Left renal pelvis (tissue), 4 donors: ENCODE measurements around the gene CHRNB1. TPM values are rescaled to one million over a fixed set of nuclear protein-coding genes. Genes with fewer than 3 reads are reported as not detected.

Experiments used
- DNase-seq, 4 donors: peaks; one replicate each; pipeline ENCODE4 v3.0.0-alpha.2; 2013; ENCODE audit warnings: low read depth in 4 of 4, low spot score in 3 of 4
- polyA plus RNA-seq, 4 donors: library from polyadenylated mRNA; unstranded; fragments of 120-200 nt; gene quantifications; one replicate each; pipeline ENCODE4 v1.2.1, GENCODE V29; 2013; ENCODE audit not compliant: insufficient read length in 4 of 4

The CHRNB1 gene
- polyA plus RNA-seq, 4 donors, result 9.0 to 15.1 (median 9.8) TPM

DNA sequence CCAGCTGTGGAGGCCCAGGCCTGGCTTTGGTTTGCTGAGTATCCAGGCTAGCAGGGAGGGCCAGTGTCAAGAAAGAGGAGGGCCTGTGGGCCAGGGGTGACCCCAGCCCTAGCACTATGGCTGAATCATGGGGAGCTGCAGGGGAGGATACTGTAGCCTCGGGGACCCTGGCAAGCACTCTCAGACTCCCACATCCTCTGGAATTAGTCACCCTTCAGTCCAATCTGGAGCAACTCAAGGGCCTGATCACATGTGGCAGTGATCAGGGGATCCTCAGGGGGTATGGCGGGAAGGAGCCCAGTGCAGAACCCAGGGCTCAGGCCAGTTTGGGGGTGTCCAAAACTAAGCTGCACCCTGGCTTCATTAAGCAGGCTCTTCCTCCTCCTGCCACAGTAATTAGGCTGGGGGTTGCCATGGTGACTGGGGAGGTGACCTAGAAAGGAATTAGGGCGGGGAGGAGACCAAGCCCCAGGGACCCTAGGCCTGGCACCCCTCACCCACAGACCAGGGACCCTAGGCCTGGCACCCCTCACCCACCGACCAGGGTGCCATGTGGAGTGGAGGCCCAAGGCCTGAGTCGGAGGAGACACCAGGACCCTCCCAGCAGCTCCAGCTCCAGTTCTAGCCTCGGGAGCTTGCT is 31.4 kb upstream of the CHRNB1 start:
- DNase-seq, result no peak

DNA sequence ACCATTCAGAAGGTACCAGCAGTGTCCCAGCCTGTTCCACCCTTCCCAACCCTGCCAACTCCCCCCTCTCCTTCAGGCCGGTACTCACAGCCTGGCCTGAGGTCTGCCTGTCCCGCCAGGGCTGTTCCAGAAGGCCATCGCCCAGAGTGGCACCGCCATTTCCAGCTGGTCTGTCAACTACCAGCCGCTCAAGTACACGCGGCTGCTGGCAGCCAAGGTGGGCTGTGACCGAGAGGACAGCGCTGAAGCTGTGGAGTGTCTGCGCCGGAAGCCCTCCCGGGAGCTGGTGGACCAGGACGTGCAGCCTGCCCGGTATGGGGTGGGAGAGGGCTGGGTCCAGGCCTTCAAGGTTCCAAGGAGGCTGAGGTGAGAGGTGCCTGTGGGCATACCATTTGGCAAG is 30.0 kb upstream of the CHRNB1 start:
- DNase-seq, result no peak

DNA sequence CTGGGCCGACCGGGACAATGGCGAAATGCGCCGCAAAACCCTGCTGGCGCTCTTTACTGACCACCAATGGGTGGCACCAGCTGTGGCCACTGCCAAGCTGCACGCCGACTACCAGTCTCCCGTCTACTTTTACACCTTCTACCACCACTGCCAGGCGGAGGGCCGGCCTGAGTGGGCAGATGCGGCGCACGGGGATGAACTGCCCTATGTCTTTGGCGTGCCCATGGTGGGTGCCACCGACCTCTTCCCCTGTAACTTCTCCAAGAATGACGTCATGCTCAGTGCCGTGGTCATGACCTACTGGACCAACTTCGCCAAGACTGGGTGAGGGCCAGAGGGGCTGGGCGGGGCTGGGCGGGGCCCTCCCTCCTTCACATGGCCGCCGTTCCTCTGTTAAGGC is 29.1 kb upstream of the CHRNB1 start:
- DNase-seq, result no peak

DNA sequence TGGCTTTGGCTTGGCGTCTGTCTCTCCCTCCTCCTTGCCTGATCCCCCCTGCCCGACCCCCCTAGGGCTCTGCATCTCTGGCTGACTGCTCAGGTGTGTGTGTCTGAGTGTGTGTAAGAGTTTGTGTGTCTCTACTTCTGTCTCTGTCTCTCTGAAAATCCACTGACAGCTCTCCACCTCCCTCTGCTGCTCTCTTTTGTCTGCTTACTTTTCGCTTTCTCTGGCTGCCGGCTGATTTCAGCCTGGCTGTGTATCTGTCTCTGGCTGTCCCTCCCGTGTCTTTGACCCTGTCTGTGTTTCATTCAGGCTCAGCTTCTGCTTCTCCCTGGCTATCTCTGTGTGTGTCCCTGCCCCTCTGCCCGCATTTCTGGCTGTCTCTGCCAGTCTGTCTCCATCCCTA is 28.5 kb upstream of the CHRNB1 start:
- DNase-seq, result no peak

DNA sequence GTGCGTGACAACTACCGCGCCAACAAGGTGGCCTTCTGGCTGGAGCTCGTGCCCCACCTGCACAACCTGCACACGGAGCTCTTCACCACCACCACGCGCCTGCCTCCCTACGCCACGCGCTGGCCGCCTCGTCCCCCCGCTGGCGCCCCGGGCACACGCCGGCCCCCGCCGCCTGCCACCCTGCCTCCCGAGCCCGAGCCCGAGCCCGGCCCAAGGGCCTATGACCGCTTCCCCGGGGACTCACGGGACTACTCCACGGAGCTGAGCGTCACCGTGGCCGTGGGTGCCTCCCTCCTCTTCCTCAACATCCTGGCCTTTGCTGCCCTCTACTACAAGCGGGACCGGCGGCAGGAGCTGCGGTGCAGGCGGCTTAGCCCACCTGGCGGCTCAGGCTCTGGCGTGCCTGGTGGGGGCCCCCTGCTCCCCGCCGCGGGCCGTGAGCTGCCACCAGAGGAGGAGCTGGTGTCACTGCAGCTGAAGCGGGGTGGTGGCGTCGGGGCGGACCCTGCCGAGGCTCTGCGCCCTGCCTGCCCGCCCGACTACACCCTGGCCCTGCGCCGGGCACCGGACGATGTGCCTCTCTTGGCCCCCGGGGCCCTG is 27.7 kb upstream of the CHRNB1 start:
- DNase-seq, result no peak

DNA sequence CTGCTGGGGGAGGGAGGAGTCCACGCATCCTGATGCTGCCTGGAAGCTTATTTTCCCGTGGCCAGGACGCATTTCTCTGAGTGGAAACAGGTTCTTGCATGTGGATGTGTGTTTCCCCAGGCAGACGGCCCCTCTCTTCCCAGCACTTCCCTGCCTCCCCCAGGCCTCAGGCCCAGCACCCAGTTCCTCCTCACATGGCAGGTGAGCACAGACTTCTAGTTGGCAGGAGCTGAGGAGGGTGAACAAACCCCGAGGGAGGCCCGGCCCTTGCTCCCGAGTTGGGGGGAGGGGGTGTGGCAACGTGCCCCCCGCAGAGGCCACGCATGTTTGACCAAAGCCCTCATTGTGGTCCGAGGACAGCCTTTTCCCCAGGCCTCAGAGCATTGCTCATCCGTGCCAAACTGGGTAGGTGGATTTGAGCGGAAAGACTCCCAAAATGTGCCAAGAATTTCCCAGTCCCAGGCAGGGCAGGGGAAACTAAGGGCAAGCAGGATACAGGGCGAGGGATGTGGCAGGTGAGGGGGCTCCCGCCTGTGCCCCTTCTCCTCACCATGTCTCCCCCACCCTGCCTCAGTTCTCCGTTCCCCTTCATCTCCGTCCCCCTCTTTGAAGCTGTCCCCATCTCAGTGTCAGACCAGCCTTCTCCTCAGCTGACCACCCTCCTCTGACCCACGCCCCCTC is 26.2 kb upstream of the CHRNB1 start:
- no peak for DNase-seq

DNA sequence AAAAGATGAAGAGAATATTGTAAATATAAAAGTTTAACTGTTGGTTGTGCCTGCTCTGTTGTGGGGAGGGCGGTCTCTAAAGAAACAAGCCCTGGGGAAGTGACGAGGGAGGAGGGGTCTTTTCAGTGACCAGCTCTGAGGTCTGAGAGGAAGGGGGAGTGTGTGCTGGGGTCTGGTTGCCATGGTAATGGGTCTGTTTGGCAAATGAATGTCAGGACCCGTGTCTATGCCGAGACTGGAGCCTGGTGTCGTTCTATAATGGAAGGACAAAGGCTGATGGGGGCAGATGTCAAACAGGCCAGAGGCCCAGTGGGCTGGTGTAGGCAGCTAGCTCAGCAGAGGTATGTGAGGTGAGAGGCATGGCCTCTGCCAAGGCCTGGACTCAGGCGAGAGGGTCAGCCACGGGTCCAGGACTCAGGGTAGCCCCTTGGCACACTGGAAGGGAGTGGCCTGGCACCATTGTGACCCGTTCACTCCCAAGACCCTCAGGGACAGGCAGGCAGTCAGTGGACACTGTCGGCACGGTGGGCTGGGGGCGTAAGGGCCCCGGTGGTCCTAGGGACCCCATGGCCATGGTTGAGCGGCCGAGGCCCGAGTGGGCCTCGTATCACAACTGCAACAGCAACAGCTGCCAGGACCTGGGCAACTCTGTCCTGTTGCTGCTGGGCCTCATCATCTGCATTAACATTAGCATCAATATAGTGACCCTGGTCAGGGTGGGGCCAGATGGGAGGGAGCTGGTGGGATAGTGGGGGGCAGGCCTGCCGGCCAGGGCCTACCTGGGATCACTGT is 24.8 kb upstream of the CHRNB1 start, which contains the start of gene SPEM1:
SPEM1 (plus strand) TSS at position 506 of the 792 bp plus-strand sequence; CDS start at position 567, 61 bp downstream.
- DNase-seq, result no peak

DNA sequence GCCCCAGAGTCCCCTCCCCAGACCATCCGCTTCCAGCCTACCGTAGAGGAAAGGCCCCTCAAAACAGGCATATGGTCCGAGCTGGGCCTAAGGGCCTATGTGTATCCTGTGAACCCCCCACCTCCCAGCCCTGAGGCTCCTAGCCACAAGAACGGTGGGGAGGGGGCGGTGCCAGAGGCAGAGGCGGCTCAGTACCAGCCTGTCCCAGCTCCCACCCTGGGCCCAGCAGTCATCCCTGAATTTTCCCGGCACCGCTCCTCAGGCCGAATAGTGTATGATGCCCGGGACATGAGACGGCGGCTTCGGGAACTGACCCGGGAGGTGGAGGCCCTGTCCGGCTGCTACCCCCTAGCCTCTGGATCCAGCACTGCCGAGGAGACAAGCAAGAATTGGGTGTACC is 23.7 kb upstream of the CHRNB1 start:
- DNase-seq, result no peak

DNA sequence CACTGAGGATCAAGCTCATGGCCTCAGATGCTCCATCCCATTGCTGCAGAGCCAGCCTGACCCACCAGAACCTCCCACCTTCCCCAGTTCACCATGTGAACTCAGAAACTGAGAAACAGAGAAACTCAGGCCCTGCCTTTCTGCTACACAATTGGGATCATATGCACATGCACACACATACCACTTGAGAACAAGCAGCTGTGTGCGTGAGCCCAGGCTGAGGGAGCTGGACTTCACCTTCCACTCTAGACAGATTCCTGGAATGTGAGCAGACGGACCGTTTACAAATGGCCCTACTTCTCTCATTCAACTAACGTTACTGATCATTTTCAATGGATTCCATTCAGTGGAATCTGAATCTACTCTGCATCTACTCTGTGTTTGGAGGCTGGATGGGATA is 21.2 kb upstream of the CHRNB1 start:
- DNase-seq, result no peak

DNA sequence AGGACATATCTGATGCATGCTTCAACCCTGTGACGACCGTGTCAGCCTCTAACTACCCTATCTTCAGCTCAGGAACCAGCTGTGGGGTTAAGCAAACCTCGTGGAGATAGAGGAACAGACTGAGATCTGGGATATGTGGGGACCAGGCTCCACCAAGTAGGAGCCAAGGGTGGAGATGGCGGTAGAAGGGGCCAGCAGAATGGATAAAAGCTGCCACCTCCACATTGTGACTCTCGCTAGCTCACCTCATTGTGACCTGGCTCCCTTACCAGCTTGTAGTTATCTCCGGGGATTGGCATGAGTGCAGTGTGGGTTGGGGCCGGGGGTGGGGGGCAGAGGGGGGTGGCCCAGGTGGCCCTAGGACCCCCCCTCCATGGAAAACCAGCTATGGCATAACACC is 19.5 kb upstream of the CHRNB1 start, which contains the start of gene SPEM2:
SPEM2 (plus strand) TSS at position 301 of the 400 bp plus-strand sequence; CDS start at position 374, 73 bp downstream.
- no peak for DNase-seq

DNA sequence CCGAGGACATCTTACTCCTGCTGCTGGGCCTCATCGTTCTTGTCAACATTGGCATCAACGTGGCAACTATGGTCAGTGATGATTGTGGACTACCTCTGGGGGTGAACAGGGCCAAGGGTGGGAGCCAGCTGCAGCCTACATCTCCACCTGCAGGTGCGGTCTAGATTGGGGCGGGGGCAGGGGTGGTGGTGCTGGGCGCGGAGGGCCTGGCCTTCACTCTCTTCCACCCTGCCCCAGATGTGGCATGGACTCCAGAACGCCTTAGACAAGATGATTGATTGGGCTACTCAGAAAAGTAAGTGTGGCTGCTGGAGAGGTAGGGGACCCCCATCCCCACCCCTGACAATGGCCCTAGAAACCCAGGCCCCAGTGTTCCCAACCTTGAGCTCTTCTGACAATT is 19.1 kb upstream of the CHRNB1 start:
- no peak for DNase-seq

DNA sequence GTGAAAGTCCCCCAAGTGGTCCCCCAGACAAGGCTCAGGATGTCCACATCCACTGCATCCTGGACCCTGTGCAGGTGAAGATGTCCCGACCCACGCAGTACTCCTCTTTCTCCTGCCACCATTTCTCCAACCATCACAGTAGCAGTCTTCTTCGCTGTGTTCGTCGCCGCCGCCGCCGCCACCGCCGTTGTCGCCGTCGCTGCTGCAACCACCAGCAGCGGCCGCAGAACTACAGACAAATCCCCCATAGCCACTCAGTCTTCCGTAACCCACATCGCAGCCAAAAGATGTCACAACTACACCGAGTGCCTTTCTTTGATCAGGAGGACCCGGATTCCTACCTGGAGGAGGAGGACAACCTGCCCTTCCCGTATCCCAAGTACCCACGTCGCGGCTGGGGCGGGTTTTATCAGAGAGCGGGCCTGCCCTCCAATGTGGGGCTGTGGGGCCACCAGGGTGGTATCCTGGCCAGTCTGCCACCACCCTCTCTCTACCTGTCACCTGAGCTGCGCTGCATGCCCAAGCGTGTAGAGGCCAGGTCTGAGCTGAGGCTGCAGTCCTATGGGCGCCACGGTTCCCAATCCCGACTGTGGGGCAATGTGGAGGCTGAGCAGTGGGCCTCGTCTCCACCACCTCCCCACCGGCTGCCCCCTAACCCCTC is 18.5 kb upstream of the CHRNB1 start:
- no peak for DNase-seq

DNA sequence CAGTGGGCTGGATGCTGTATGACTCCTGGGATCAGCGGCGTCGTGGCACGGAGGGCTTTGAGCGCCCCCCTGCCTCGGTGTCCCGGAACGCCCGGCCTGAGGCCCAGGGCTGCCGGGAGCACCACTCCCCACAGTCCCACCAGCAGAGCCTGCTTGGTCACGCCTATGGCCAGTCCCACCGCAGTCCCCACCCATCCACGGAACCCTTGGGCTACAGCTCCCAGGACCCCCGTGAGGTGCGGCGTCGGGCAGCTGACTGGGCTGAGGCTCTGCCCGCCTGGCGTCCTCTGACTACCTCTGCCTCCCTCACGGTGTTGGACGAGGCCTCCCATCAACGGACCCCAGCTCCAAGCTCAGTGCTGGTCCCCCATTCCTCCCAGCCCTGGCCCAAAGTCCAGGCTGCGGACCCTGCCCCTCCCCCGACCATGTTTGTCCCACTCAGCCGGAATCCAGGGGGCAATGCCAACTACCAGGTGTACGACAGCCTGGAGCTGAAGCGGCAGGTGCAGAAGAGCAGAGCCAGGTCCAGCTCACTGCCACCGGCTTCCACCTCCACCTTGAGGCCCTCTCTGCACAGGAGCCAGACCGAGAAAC is 17.9 kb upstream of the CHRNB1 start:
- DNase-seq, result no peak

DNA sequence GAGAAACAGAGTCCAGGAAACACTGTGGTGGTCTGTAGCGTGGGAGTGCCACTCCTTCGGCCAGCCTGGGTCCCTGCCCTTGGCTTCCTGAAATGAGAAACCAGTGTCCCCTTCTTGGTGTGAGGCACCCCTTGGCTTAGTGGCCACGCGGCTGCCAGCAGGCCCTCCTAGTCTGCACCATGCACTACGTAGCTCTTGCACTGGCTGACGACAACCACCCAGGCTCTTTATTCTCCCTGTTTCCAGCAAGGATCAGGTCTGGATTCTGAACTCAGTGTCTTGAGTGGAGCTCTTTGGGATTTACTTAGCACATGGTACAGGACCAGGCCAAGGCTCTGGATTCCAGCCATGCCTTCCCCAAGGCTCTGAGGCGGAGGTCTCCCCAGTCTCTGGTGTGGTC is 17.3 kb upstream of the CHRNB1 start:
- DNase-seq, result no peak

DNA sequence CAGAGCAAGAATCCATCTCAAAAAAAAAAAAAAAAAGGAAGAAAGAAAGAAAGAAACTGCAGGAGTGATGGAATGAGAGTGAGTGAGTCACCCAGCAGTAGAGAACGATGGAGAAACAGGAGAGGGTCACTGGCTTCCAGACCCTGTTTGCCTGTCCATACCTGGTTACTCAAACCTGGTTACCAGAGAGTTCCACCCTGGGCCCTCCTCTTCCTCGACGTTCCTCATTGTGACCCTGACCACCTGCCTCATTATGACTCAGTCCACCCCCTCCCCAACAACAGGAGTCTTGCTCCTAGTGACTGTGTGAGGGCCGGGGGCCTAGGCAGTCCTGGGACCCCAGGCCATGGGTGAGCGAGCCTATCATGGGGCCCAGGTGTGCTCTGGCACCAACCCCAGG is 16.3 kb upstream of the CHRNB1 start, which contains the start of gene SPEM3:
SPEM3 (plus strand) TSS at position 301 of the 400 bp plus-strand sequence; CDS start at position 347, 46 bp downstream.
- no peak for DNase-seq

DNA sequence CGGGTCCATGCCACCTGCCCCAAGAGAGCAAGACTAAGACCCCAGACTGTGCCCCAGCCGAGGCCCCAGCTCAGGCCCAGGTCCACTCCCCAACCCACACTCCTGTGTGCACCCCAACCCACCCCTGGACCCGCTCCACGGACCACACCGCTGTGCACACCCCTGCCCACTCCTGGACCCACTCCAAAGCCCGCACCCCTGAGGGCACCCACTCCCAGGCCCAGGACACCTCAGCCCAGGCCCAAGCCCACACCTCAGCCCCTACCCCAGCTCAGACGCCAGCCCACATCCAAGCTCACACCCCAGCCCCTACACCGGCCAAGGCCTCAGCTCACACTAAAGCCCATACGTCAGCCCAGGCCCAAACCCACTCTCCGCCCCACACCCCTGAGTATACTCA is 15.1 kb upstream of the CHRNB1 start:
- DNase-seq, result no peak

DNA sequence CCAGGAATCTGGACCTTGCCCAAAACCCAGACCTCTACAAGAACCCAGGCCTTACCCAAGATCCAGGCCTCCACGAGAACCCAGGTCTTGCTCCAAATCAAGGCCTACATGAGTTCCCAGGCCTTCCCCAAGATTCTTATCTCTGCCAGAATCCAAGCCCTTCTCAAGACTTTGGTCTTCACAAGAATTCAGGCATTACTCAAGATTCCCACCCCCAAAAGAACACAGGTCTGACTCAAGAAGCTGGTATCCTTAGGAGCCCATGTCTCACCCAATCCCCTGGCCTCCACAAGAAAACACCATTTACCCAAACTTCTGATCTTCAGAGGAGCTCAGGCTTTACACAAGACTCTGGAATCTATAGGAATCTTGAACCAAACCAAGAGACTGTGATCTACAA is 13.6 kb upstream of the CHRNB1 start:
- DNase-seq, result no peak

DNA sequence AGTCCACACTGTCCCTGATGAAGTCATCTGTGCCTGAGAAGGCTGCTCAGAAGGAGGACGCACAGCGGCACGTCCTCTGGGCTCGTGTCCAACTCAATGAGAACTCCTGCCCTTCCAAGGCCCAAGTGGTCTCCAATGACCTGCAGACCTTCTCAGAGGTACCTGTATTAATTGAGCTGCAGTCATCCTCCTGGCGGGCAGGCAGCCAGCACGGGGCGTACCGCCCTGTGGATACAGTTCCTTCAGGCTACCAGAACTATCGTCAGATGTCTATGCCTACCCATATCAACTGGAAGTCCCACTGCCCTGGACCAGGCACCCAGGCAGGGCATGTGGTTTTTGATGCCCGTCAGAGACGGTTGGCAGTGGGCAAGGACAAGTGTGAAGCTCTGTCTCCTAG is 12.6 kb upstream of the CHRNB1 start:
- no peak for DNase-seq

DNA sequence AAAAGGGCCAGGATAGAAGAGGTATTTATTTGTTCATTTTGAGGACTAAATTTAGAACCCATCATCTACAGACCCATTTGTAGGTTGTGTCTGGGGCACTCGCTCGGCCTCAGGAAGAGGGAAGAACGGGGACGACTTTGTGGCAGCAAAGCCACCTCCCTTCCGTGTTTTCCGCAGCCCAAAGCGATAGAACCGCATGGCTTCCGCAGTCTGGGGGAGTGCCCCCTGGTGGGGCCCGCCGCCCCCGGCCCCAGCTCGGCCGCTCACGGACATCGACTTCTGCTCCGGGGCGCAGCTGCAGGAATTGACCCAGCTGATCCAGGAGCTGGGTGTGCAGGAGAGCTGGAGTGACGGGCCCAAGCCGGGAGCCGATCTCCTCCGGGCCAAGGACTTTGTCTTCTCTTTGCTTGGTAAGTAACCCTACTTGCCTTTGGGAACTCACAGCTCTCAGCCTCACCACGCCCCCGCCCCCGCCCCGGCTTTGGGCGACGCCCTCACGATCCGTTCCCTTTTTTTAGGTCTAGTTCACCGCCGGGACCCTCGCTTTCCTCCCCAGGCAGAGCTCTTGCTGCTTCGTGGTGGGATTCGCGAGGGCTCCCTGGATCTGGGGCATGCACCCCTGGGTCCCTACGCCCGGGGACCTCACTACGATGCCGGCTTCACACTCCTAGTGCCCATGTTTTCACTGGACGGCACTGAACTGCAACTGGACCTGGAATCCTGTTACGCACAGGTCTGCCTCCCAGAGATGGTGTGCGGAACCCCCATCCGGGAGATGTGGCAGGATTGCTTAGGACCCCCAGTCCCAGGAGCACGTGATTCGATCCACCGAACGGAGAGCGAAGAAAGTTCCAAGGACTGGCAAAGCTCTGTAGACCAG is 8.9 kb upstream of the CHRNB1 start:
- peak in 1 of 4 donors; percentile 9 for DNase-seq
